Measurements from ENCODE around the gene SIMC1. TPM values are rescaled to one million over a fixed set of nuclear protein-coding genes. Genes with fewer than 3 reads are reported as not detected.

SIMC1 gene
- total RNA-seq, 3 donors from 2014 or later: 7.7 to 13.4 (median 12.7) TPM

DNA sequence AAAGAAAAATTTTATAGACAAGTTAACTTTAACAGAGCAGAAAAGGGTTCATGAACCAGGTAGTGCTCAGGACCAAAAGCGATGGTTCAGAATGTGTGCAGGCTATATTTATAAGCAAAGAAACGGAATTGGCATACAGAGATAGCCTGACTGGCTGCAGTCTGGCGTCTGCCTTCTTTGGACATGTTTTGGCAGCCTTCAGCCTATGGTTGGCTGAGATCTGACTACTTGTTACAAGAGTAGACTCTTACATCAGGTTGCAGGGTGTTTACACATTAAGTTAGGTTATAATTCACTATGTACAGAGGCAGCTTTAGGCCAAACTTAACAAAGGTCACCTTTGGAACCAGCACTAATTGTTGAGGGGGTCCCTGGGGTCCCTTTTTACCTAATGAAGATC is 143.2 kb downstream of the SIMC1 start:
- peaks cover 8% of the 10 kb centered on the region for H3K36me3 ChIP-seq
- no peak overlapping the region for H3K27ac ChIP-seq

DNA sequence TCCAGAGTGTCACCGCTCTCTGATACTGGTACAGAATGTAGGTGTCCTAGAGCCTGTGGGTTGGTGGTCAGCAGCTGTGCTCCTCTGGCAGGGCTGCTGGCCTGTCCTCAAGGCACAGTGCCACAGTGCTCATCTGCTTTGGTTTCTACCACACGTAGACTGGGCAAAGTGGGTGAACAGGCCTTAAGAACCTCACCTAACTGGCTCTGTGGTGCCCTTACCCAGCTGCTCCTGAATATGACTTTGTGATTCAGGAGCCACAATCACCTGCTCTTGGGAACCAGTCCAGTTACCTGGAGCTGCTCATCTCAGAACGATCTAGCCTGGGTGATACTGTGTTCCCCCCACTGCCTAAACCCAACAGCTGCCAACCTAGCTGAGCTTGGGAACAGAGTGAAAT is 143.8 kb downstream of the SIMC1 start:
- DNase-seq (ENCODE audit: low spot score in 2 of 2): no peak
- Histone ChIP-seq H3K9me3 (no peaks in the 10 kb centered on the region), H3K4me3 (no peak overlapping the region), H3K27ac (no peak overlapping the region), H3K36me3 (peaks cover 8% of the 10 kb centered on the region), H3K4me1 (no peaks in the 10 kb centered on the region), H3K27me3 (no peaks in the 10 kb centered on the region)
- intact Hi-C loops (cut with DNase I; ENCODE audit: low total_unique reads): no loop called here
- TF ChIP-seq POLR2AphosphoS5 (IDR thresholded peaks at IDR 0.05) (no peak), POLR2A (IDR thresholded peaks at IDR 0.05) (no peak)
- TF ChIP-seq, protein P1, sequence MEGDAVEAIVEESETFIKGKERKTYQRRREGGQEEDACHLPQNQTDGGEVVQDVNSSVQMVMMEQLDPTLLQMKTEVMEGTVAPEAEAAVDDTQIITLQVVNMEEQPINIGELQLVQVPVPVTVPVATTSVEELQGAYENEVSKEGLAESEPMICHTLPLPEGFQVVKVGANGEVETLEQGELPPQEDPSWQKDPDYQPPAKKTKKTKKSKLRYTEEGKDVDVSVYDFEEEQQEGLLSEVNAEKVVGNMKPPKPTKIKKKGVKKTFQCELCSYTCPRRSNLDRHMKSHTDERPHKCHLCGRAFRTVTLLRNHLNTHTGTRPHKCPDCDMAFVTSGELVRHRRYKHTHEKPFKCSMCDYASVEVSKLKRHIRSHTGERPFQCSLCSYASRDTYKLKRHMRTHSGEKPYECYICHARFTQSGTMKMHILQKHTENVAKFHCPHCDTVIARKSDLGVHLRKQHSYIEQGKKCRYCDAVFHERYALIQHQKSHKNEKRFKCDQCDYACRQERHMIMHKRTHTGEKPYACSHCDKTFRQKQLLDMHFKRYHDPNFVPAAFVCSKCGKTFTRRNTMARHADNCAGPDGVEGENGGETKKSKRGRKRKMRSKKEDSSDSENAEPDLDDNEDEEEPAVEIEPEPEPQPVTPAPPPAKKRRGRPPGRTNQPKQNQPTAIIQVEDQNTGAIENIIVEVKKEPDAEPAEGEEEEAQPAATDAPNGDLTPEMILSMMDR (IDR thresholded peaks at IDR 0.05): no peak

More for the DNA sequence above, 143.2 kb downstream of the SIMC1 start:
- TF ChIP-seq POLR2A (IDR thresholded peaks at IDR 0.05) (no peak), POLR2AphosphoS5 (IDR thresholded peaks at IDR 0.05) (no peak)
- TF ChIP-seq, protein P1 (IDR thresholded peaks at IDR 0.05): no peak
- Histone ChIP-seq H3K9me3 (no peaks in the 10 kb centered on the region), H3K4me1 (no peaks in the 10 kb centered on the region), H3K27me3 (no peaks in the 10 kb centered on the region), H3K4me3 (no peak overlapping the region)
- intact Hi-C loops (cut with DNase I; ENCODE audit: low total_unique reads): no loop called here
- no peak for DNase-seq (ENCODE audit: low spot score in 2 of 2)

DNA sequence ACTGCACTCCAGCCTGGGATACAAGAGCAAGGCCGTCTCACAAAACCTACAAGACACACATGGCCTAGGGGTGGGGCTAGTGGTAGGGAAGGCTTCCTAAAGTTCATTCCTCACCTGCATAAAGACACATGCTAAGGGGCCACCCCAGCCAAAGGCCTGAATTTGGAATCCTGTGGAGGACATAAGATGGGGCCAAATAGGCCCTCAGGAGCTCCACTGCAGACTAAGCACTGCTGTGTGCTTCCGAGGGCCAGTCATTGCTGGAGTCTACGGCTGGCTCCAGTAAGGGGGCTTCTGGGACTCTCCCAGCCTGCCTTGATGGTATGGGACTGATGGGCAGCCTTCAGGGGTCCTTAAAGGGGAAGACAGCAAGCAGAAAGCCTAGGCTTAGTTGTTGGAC is 144.5 kb downstream of the SIMC1 start:
- peaks cover 8% of the 10 kb centered on the region for H3K36me3 ChIP-seq
- H3K27me3 ChIP-seq: no peaks in the 10 kb centered on the region
- no peak for DNase-seq (ENCODE audit: low spot score in 2 of 2)
- H3K4me3 ChIP-seq: no peak overlapping the region
- intact Hi-C loops (cut with DNase I; ENCODE audit: low total_unique reads): no loop called here
- H3K4me1 ChIP-seq: peaks cover 6 to 7% of the 10 kb centered on the region in 2 donors
- TF ChIP-seq POLR2A (IDR thresholded peaks at IDR 0.05): no peak
- TF ChIP-seq, protein P1 (IDR thresholded peaks at IDR 0.05): no peak
- TF ChIP-seq POLR2AphosphoS5 (IDR thresholded peaks at IDR 0.05): no peak
- no peaks in the 10 kb centered on the region for H3K9me3 ChIP-seq
- H3K27ac ChIP-seq: no peak overlapping the region

DNA sequence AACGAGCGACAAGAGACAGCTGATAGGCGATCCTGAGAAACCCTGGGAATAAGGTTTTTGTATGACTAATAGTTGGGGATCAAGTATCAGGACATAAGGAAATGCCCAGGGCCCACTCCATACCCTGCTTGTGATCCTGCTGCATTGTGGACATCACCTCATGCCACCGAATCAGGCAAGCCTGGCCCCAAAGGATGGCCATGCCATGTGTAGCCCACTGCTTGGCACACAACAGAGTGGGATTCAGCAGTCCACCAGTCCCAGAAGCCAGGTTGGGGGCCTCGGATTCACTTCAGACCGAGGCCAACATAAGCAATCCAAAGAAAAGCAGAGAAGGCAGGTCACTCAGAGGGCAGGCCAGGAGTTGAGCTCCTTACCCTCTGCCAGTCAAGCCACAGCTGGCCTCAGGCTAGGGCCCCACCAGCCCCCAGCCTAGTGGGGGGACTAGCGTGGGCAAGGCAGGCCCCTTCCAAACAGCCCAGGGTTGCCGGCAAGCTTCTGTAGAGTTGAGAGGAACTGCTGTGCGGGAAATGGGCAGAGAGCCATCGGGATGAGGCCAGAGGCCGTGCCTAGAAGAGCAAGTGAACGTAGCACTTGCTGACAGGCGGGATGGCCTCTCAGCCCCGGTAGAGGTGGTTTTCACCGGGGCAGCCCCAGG is 145.2 kb downstream of the SIMC1 start:
- H3K9me3 ChIP-seq: no peaks in the 10 kb centered on the region
- no peak overlapping the region for H3K4me3 ChIP-seq
- intact Hi-C loops (cut with DNase I; ENCODE audit: low total_unique reads): no loop called here
- H3K36me3 ChIP-seq: peaks cover 8% of the 10 kb centered on the region
- H3K27me3 ChIP-seq: no peaks in the 10 kb centered on the region
- no peak overlapping the region for H3K27ac ChIP-seq
- DNase-seq (ENCODE audit: low spot score in 2 of 2): no peak
- peaks cover 7% of the 10 kb centered on the region in 2 donors for H3K4me1 ChIP-seq
- TF ChIP-seq POLR2A (IDR thresholded peaks at IDR 0.05) (no peak), POLR2AphosphoS5 (IDR thresholded peaks at IDR 0.05) (no peak)
- TF ChIP-seq, protein P1 (IDR thresholded peaks at IDR 0.05): no peak

DNA sequence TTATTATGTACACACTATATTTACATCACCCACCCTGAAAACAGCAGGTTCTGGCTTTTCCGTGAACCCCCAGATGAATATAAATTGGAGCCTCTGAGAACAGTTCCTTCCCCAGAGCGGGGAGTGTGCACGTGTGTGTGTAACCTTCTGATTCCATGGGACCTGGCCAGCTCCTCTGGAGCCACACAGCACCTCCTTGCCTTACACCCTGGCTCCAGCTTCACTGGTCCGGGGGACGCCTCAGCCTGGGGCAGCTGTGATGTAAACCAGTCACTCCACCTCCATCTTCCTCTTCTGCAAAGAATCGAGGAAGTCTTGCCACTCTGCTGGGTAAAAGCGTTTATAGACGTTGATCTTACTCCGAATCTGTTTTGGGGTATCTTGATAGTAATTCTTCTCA is 145.7 kb downstream of the SIMC1 start:
- TF ChIP-seq POLR2AphosphoS5 (IDR thresholded peaks at IDR 0.05) (no peak), POLR2A (IDR thresholded peaks at IDR 0.05) (no peak)
- TF ChIP-seq, protein P1 (IDR thresholded peaks at IDR 0.05): no peak
- Histone ChIP-seq H3K9me3 (no peaks in the 10 kb centered on the region), H3K4me3 (no peak overlapping the region), H3K36me3 (peaks cover 8% of the 10 kb centered on the region), H3K27me3 (no peaks in the 10 kb centered on the region), H3K27ac (no peak overlapping the region), H3K4me1 (peaks cover 7% of the 10 kb centered on the region in 2 donors)
- no peak for DNase-seq (ENCODE audit: low spot score in 2 of 2)
- intact Hi-C loops (cut with DNase I; ENCODE audit: low total_unique reads): no loop called here

Measured in breast epithelium (tissue), 4 donors.